Measurements from ENCODE around the gene FPGS. TPM values are rescaled to one million over a fixed set of nuclear protein-coding genes. Genes with fewer than 3 reads are reported as not detected.

Gene FPGS
- polyA plus RNA-seq, 4 donors = 36.3 to 50.7 (median 40.0) TPM

- DNase-seq (ENCODE audit: low read depth in 4 of 4, low spot score in 3 of 4) = no peak
Observed at GRCh38 chr9:127855522-127855921, 52.8 kb downstream of the FPGS start.

- no peak for DNase-seq (ENCODE audit: low read depth in 4 of 4, low spot score in 3 of 4)
Observed at GRCh38 chr9:127856094-127856728, 53.5 kb downstream of the FPGS start.

GRCh38 chr9:127856729-127857116, 54.0 kb downstream of the FPGS start:
- DNase-seq (ENCODE audit: low read depth in 4 of 4, low spot score in 3 of 4) = no peak

- no peak for DNase-seq (ENCODE audit: low read depth in 4 of 4, low spot score in 3 of 4)
Observed at GRCh38 chr9:127857278-127857677, 54.6 kb downstream of the FPGS start.

- no peak for DNase-seq (ENCODE audit: low read depth in 4 of 4, low spot score in 3 of 4)
Observed at GRCh38 chr9:127858041-127858512, 55.4 kb downstream of the FPGS start.

- DNase-seq (ENCODE audit: low read depth in 4 of 4, low spot score in 3 of 4) = no peak
Observed at GRCh38 chr9:127860260-127860659, 57.6 kb downstream of the FPGS start.

GRCh38 chr9:127860779-127861178, 58.1 kb downstream of the FPGS start:
- DNase-seq (ENCODE audit: low read depth in 4 of 4, low spot score in 3 of 4) = no peak

- no peak for DNase-seq (ENCODE audit: low read depth in 4 of 4, low spot score in 3 of 4)
Observed at GRCh38 chr9:127862075-127863011, 59.7 kb downstream of the FPGS start.

GRCh38 chr9:127863191-127863621, 60.5 kb downstream of the FPGS start:
- DNase-seq (ENCODE audit: low read depth in 4 of 4, low spot score in 3 of 4) = no peak

Other genes with a start within 250 kb of the FPGS start
- gene STXBP1, start 190.6 kb upstream of the FPGS start, polyA plus RNA-seq (ENCODE audit: insufficient read length in 4 of 4) = 10 to 100 TPM; 23.8 to 36.9 (median 29.2) TPM
- 1 to 10 TPM; 1.4 to 8.0 (median 3.9) TPM for gene CFAP157, start 95.9 kb upstream of the FPGS start, polyA plus RNA-seq (ENCODE audit: insufficient read length in 4 of 4)
- 10 to 100 TPM in 1 of 4 donors, 1 to 10 TPM in 3; 5.4 to 14.6 (median 7.9) TPM for gene PTRH1, start 87.2 kb upstream of the FPGS start, polyA plus RNA-seq (ENCODE audit: insufficient read length in 4 of 4)
- gene TTC16, start 86.8 kb upstream of the FPGS start, polyA plus RNA-seq (ENCODE audit: insufficient read length in 4 of 4) = under 1 TPM; 0.08 to 0.38 (median 0.24) TPM
- gene TOR2A, start 67.6 kb upstream of the FPGS start, polyA plus RNA-seq (ENCODE audit: insufficient read length in 4 of 4) = 10 to 100 TPM; 11.7 to 20.0 (median 13.6) TPM
- gene SH2D3C, start 24.2 kb upstream of the FPGS start, polyA plus RNA-seq (ENCODE audit: insufficient read length in 4 of 4) = 10 to 100 TPM; 10.3 to 17.8 (median 14.1) TPM
- gene CDK9, start 16.8 kb upstream of the FPGS start, polyA plus RNA-seq (ENCODE audit: insufficient read length in 4 of 4) = 10 to 100 TPM; 62.7 to 74.9 (median 68.7) TPM
- gene ENG, start 51.8 kb downstream of the FPGS start, polyA plus RNA-seq (ENCODE audit: insufficient read length in 4 of 4) = 10 to 100 TPM; 76.1 to 91.7 (median 83.2) TPM
- gene AK1, start 74.8 kb downstream of the FPGS start, polyA plus RNA-seq (ENCODE audit: insufficient read length in 4 of 4) = 10 to 100 TPM; 35.9 to 45.3 (median 43.0) TPM
- gene ST6GALNAC6, start 96.7 kb downstream of the FPGS start, polyA plus RNA-seq (ENCODE audit: insufficient read length in 4 of 4) = 10 to 100 TPM; 38.6 to 46.5 (median 43.3) TPM
- gene ST6GALNAC4, start 114.2 kb downstream of the FPGS start, polyA plus RNA-seq (ENCODE audit: insufficient read length in 4 of 4) = 10 to 100 TPM; 10.4 to 17.5 (median 12.5) TPM
- gene PIP5KL1, start 127.9 kb downstream of the FPGS start, polyA plus RNA-seq (ENCODE audit: insufficient read length in 4 of 4) = 1 to 10 TPM in 3 of 4 donors, under 1 TPM in 1; 0.85 to 2.2 (median 1.9) TPM
- gene DPM2, start 135.0 kb downstream of the FPGS start, polyA plus RNA-seq (ENCODE audit: insufficient read length in 4 of 4) = 10 to 100 TPM; 33.5 to 38.7 (median 36.4) TPM
- 10 to 100 TPM; 32.3 to 45.6 (median 36.8) TPM for gene EEIG1, start 178.1 kb downstream of the FPGS start, polyA plus RNA-seq (ENCODE audit: insufficient read length in 4 of 4)